GM19099 (cell line): ENCODE measurements around the gene MYOZ1.

Source experiments
- POLR2A ChIP-seq: IDR thresholded peaks from 3 replicates; pipeline ENCODE4 v1.6.1; 2011; ENCODE audit warnings: low read depth; ENCODE audit not compliant: insufficient read length; ENCODE audit errors: extremely low read depth

Gene MYOZ1

DNA sequence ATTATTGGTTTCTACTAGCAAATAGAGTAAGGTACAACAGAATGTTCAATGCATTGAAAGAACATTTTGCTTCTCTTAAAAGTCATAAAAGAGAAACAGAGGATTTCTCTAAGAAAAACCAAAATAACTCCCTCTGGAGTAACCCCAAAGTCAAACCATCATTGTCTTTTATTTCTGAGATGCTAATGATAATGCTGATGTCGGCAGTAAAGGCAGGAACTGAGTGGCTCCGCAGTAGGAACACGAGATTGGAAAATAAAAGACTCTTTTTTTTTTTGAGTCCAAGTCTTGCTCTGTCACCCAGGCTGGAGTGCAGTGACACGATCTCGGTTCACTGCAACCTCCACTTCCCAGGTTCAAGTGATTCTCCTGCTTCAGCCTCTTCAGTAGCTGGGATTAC, 47.5 kb downstream of the MYOZ1 start:
- no peak for TF ChIP-seq POLR2A

- no peak for TF ChIP-seq POLR2A
Measured at GRCh38 chr10:73593110-73593509, 48.2 kb downstream of the MYOZ1 start.

GRCh38 chr10:73591935-73592699, 49.2 kb downstream of the MYOZ1 start:
- TF ChIP-seq POLR2A = no peak

DNA sequence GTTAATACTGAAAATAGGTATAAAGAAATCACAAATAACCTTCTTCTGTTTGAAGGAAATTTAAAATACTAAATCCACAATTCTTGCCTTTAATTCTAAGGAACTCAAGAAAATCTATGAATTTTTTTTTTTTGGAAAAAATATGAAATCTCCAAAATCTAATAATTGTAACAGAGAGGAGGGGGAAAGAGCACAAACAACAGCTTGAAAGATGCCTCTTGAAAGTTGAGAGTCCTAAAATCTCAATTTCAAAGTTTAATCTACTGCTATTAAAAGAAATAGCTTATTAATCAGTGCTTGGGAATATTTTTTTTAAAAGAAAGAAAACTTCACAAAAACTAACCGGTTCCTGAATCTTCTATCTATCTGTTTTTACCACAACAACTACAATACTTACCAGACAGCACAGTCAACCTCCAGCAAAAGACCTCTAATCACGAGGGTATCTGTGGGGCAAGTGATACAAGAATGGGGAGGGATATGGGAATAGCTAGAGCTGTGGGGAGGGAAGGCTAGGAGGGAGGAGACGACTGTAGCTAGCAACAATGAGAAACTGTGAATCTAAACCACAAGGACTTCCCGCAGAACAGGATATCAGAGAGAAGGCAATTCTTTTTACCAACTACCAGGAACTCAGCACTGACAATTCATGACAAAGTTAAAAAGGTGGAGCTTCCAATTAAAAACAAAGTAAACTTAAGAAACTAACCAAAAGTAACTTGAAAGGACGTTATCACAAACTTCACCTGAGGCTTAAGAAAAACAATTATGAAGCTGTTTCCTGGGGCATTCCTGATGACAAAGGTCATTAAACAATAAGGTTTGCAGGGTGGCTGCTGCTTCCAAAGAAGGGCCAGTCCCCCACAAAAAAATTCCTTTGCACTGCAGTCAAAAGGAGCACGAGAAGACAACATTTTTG, 50.1 kb downstream of the MYOZ1 start, which contains the start of gene USP54:
USP54 (minus strand) TSS at position 462 of the 919 bp plus-strand sequence. CDS start 15,684 bp downstream, outside the sequence.
- no peak for TF ChIP-seq POLR2A

DNA sequence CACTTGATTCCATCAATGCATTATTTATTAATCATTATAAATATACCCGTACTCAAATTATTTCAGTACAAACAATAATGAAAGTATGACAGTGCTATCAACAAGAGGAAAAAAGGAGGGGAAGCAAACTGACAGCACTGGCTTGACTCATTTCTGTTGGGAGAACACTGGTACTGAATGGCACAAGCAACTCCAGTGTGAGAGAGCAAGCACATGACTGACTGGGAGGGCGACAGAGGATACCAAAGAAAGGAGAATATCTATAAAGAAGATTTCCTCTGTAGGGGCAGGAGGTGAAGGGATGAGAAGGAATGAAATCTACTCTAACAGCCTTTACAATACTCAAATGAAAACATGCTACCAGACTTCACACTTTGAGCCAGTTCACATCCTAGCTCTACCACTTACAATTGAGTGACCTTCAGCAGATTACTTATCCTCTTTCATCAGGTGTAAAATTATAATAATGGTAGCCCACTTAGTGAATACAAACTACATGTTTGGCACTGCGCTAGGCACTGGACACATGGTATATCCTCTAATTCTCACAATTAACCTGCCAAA, 51.6 kb downstream of the MYOZ1 start:
- TF ChIP-seq POLR2A = no peak

DNA sequence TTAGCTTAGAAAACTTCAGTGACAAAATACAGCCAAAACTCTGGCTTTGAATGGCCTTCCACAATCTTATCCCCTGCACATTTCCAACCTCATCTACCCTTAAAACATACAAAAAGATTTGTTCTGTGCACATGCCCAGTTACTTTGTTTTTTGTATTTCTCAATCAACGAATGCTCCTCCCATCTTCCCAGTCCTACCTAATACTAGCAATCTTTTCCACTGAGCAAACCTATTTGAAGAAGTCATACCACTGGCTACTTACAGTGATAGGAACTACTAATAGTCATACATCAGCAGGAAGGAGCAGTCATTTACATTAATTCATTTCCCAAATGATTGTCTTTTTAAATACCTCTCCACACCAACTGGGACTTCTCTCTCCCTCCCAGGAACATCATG, 52.6 kb downstream of the MYOZ1 start:
- no peak for TF ChIP-seq POLR2A

GRCh38 chr10:73586583-73586984, 54.7 kb downstream of the MYOZ1 start:
- no peak for TF ChIP-seq POLR2A

- TF ChIP-seq POLR2A = no peak
Measured at GRCh38 chr10:73585327-73585726, 55.9 kb downstream of the MYOZ1 start.

DNA sequence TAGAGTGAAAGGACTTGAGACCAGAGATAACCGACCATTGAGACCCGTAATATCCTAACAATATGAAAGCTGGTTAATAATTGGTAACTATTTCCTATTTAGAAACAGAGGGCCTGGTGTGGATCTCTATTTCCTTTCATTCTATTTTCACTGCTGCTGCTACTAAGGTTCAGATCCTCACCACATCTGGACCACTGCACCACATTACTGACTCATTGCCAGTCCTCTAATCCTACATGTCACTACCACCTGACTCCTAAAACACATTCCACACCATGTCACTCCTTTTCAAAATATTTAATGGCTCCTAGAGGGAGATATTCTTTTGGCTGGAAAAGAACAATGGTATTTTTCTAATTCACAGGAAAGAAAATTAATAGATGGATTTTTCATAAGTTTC, 56.5 kb downstream of the MYOZ1 start:
- TF ChIP-seq POLR2A = no peak

DNA sequence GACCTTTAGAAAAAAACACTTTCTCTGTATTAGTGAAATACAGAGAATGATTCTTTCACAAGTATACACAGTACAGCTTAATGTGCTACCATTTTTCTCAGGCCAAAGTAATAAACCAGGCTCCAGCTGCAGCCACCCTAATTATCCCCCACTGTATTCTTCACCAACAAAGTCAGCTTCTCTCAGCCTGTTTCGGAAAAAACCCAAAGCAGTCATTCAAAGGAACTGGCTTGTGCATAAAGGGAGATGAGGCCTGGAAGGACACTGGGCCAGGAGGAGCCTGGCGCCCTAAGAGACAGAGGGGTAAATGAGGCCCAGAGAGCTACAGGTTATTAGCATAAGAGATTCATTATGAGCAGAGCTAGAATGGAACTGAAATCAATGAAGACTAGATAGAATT, 59.4 kb downstream of the MYOZ1 start:
- no peak for TF ChIP-seq POLR2A
